ENCODE measurements around the gene RBPMS2. TPM values are rescaled to one million over a fixed set of nuclear protein-coding genes. Genes with fewer than 3 reads are reported as not detected.

Gene RBPMS2
- total and polyA plus RNA-seq, 2 of the 4 experiments (the other 2 are of a cell fraction), result 2.8 TPM; not detected in 1

DNA sequence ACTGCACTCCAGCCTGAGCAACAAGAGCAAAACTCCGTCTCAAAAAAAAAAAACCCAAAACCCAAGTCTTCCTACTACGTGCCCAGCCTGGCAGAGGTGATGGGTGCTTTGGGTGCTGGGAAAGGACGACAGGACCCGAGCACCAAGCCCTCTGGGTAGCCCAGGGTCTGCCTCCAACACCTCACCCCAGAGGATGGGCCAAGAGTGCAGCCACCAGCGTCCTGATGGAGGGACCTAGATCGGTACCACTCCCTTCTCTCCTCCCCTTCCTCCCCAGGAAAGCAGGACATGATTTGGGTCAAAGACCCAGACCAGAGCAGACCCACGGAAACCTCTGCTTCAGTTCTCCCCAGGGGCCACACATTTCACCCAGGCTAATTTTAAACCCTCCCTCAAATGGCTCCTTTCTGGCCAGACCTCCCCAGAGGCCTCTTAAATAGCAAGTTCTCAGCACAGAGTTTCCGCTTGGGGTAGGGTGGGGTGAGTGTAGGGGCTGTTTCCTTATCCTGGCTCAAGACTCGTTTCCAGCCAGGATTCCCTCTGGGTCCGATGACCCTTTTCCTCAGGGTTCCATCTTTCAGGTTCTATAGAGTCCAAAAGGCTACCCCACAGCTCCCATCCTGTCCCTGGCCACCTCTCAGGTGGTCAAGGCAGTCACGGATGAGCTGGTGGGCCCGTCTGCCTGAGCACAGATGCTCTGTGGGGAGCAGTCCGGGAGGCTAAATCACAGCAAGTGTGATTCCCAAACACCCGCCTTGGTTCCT lies 20.5 kb downstream of the RBPMS2 start:
- BruUV-seq (replicated peaks), result no TSS peak
- Histone ChIP-seq H3K18ac (ENCODE audit: low read depth, low read length) (no peak overlapping the region), H3K23ac (ENCODE audit: low read depth, low read length) (no peak overlapping the region), H2BK120ac (ENCODE audit: low read depth, low read length) (no peak overlapping the region), H2AK9ac (replicated peaks; ENCODE audit: low read depth, low read length, poor library complexity) (peak overlapping the region; percentile 55), H3K36me3 (ENCODE audit: control insufficient read depth, insufficient read depth, low read length) (no peaks in the 10 kb centered on the region), H2BK15ac (ENCODE audit: low read depth, low read length) (no peak overlapping the region), H3K14ac (replicated peaks; ENCODE audit: low read depth, low read length) (no peak overlapping the region), H3K4ac (ENCODE audit: low read depth, low read length) (no peak overlapping the region), H3K9ac (ENCODE audit: low read depth, low read length) (no peak overlapping the region), H4K5ac (ENCODE audit: low read depth, low read length) (no peak overlapping the region), H3K4me2 (ENCODE audit: low read depth, low read length) (no peak overlapping the region), H2AFZ (replicated peaks; ENCODE audit: low read length, poor library complexity) (no peak overlapping the region), H3K9me1 (ENCODE audit: insufficient read depth, low read length) (peaks cover 9% of the 10 kb centered on the region; the same call in 1 of the 2 replicates), H4K91ac (ENCODE audit: insufficient read depth, low read depth, low read length) (no peak overlapping the region), H4K8ac (ENCODE audit: low read depth in 2 of 2, low read length in 2 of 2) (no peak overlapping the region), H3K27me3 (ENCODE audit: control insufficient read depth, insufficient read depth, low read length) (no peaks in the 10 kb centered on the region; the same call in 1 of the 2 replicates), H2BK20ac (ENCODE audit: low read depth, low read length) (no peak overlapping the region), H2BK5ac (ENCODE audit: low read depth, low read length, poor library complexity, severe bottlenecking) (no peak overlapping the region), H3K79me1 (ENCODE audit: low read depth in 1 of 2, low read length in 2 of 2) (no peaks in the 10 kb centered on the region), H4K20me1 (ENCODE audit: insufficient read depth, low read length) (0 out of 2 replicates have a peak, but pooled peaks cover under 1% of the 10 kb centered on the region), H3K27ac (ENCODE audit: insufficient read depth, low read length) (no peak overlapping the region), H3K4me3 (ENCODE audit: insufficient read depth, low read depth, low read length) (no peak overlapping the region), H3K9me3 (ENCODE audit: control insufficient read depth, insufficient read depth, low read length) (no peaks in the 10 kb centered on the region), H2AK5ac (ENCODE audit: low read depth, low read length) (no peak overlapping the region), H3K4me1 (ENCODE audit: control insufficient read depth, insufficient read depth, low read length) (peaks cover 5% of the 10 kb centered on the region), H3K56ac (ENCODE audit: extremely low read depth, insufficient read depth, low read length) (no peak overlapping the region)
- ChIA-PET POLR2A (ENCODE audit: unreplicated experiment) (interaction anchor here (0.6 kb wide), 1 partner anchor 422 kb away, joined by 3 read pairs; no protein-coding TSS in a partner anchor), CTCF (no interaction called here)
- ATAC-seq (ENCODE audit: low read depth) (no peak), DNase-seq (no peak)
- WGBS, 2 experiments (ENCODE audit: extremely low coverage in 2 of 2, insufficient read length in 1 of 2), result 89% methylated on average over 7 of the region's 14 CpGs; no CpG with 5 or more reads in 1 of the 2 experiments
- in situ Hi-C loops (cut with MboI; ENCODE audit: low sequenced_read_pairs) (no loop called here), dilution Hi-C loops (cut with HindIII; ENCODE audit: low sequenced_read_pairs, unreplicated experiment) (no loop called here), intact Hi-C loops (cut with micrococcal nuclease) (no loop called here)
- TF ChIP-seq MAFK (IDR thresholded peaks at IDR 0.05; ENCODE audit: low read depth, low read length) (no peak), FOS (IDR thresholded peaks at IDR 0.05; ENCODE audit: low read depth, low read length) (no peak), RFX5 (IDR thresholded peaks at IDR 0.05; ENCODE audit: low read depth, low read length) (no peak), NFE2L2 (IDR thresholded peaks at IDR 0.05; ENCODE audit: low read depth, low read length) (no peak), MAZ (IDR thresholded peaks at IDR 0.05; ENCODE audit: borderline replicate concordance, low read depth, low read length) (no peak), RAD21 (IDR thresholded peaks at IDR 0.05; ENCODE audit: low read length) (no peak)

All from IMR-90 (cell line).